ENCODE measurements around the gene SMG6.

DNA sequence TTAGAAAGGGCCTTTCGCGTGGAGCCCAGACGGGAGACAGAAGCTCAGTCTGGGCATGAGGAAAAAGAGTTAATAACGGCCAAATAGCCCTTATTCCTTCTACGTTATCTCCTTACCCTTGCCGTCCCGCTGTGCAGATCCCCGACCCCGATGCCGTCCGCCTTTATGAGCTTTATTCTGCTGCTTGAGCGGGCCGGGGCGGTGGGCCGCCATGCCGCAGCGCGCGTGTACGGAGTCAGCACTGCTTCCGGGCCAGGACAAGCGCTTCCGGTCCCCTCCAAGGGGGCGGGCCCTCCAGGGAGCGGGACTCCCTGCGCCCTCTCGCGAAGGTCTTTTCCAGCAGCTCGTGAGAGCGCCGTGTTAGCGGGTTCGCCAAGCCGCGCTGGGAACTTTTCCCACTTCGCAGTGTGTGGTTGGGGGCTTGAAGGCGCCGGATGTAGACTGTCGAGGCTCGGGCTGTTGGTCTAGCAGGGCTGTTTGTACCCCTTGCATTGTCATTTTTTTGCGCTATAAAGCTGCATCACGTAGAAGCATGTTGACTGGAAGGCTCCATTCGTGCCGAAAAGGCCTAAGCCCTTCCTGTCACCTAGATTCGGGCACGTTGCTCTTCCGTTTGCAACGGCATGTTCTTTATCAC lies 32.7 kb upstream of the SMG6 start, which contains the start of gene TSR1:
- TF ChIP-seq SUZ12 (IDR thresholded peaks at IDR 0.05; ENCODE audit: low read length) (no peak), RAD21 (IDR thresholded peaks at IDR 0.05 in 1 of 2, conservative IDR thresholded peaks at IDR 0.05 in 1 of 2; ENCODE audit: low read depth in 2 of 2, low read length in 2 of 2) (no peak; a peak in 1 of 4 replicates)
